Body of pancreas (tissue), 4 donors: ENCODE results near the gene CMIP. TPM values are rescaled to one million over a fixed set of nuclear protein-coding genes. Genes with fewer than 3 reads are reported as not detected.

Experiments
- ATAC-seq: fragments of 150-250 bp; one replicate; pipeline ENCODE4 v1.9.1; 2016
- DNase-seq, 4 donors: peaks; one replicate each; pipeline ENCODE4 v3.0.0-alpha.2; 2019
- H3K27ac ChIP-seq, 4 donors: fragments of 200-600 bp; sonication (generic); 1 replicate in 3 of 4; 2 replicates in 1 of 4; pipeline versions ENCODE4 v1.5.1 to v1.6.1; 2016 to 2019; ENCODE audit warnings: mild to moderate bottlenecking in 1 of 4, mixed read lengths in 1 of 4, moderate library complexity in 1 of 4
- H3K27me3 ChIP-seq, 2 donors: fragments of 200-600 bp; sonication (generic); one replicate each; pipeline ENCODE4 v1.6.0; 2016; ENCODE audit warnings: mild to moderate bottlenecking in 1 of 2
- H3K36me3 ChIP-seq, 2 donors: fragments of 200-600 bp; sonication (generic); replicated peaks in 1 of 2; 2 replicates each; pipeline ENCODE4 v1.5.1; 2016; ENCODE audit warnings: low read depth in 2 of 2; ENCODE audit not compliant: insufficient read depth in 1 of 2
- H3K4me1 ChIP-seq: fragments of 200-600 bp; sonication (generic); one replicate; pipeline ENCODE4 v1.6.0; 2016
- H3K4me3 ChIP-seq, 2 donors: fragments of 200-600 bp; sonication (generic); 1 replicate in 1 of 2; 2 replicates in 1 of 2; pipeline ENCODE4 v1.5.1; 2016 to 2019
- H3K9me3 ChIP-seq, 3 donors: fragments of 200-600 bp; sonication (generic); 1 replicate in 2 of 3; 2 replicates in 1 of 3; pipeline ENCODE4 v1.5.1; 2016
- CTCF ChIP-seq, 7 experiments: fragments of 450-650 bp in 4 of 7; fragments of 200-600 bp in 3 of 7; sonication (generic) in 3 of 7; IDR thresholded peaks; one replicate each; pipeline ENCODE4 v1.5.1; 2016 to 2019; ENCODE audit warnings: antibody characterized with exemption in 7 of 7
- POLR2A ChIP-seq, 3 donors: fragments of 450-650 bp; IDR thresholded peaks; one replicate each; pipeline ENCODE4 v1.6.1; 2016; ENCODE audit warnings: antibody characterized with exemption in 3 of 3, mild to moderate bottlenecking in 2 of 3
- WGBS, 2 donors: methylation state at CpG; one replicate each; pipeline ENCODE4 v1.1.5; 2017; 5-methylcytosine and 5-hydroxymethylcytosine counted together
- intact Hi-C: fragments of 100-400 bp; cut with DNase I; formaldehyde crosslinking; loops from one replicate; pipeline ENCODE4 v1.15.1; 2023
- total RNA-seq, 2 donors: library from RNA; depleted of rRNA; stranded (reverse); fragments of >200 nt; gene quantifications; one replicate each; pipeline ENCODE4 v1.1.0, GENCODE V29; 2016

Gene CMIP
- total RNA-seq, 2 donors from 2014 or later = 18.7 to 18.8 TPM

DNA sequence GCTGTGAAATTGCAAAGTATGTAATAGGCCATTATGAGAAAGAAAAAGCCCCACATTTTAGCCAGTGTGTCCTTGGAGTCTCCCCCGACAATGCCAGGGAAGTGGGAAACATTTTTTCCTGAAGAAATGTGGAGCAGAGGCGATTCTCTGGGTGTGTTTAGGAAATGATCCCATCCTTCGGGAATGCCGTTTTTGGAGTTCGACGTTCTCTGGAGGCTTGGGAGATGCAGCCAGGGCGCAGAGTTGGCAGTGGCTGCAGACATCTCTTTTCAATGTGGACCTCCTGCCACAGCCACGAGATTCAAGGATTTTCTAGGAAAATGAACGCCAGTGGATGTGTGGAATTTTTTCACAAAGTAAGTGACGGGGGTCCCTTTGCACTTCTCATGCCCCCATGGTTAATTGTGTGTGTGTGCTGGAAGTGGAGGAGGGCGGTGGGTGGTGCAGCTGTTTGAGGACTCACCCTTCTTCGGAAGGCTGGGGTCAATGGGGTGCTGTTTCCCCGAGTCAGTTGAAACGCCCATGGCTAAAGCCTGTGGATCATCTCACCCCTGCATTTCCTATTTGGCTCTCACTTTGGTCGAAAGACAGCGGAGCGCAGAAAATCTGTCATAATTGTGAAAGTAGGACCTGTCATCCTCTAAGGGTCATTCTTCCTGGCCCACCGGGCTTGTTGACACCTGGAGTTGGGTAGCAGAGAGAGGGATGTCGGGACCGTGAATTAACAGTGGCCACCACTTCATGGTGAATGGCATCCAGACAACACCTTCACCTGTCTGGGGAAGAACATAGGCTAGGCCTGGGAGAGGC lies 73.2 kb downstream of the CMIP start:
- ATAC-seq (no peak), DNase-seq (no peak)
- Histone ChIP-seq H3K27me3 (no peaks in the 10 kb centered on the region), H3K4me3 (no peak overlapping the region), H3K9me3 (no peaks in the 10 kb centered on the region), H3K4me1 (peaks cover 16% of the 10 kb centered on the region), H3K27ac (no peak overlapping the region), H3K36me3 (no peaks in the 10 kb centered on the region)
- no peak for TF ChIP-seq POLR2A (IDR thresholded peaks at IDR 0.05)
- TF ChIP-seq CTCF (IDR thresholded peaks at IDR 0.05) = no peak
- WGBS, 2 donors = 86 to 90% methylated on average over 20 of the region's 20 CpGs
- intact Hi-C loops = no loop called here

DNA sequence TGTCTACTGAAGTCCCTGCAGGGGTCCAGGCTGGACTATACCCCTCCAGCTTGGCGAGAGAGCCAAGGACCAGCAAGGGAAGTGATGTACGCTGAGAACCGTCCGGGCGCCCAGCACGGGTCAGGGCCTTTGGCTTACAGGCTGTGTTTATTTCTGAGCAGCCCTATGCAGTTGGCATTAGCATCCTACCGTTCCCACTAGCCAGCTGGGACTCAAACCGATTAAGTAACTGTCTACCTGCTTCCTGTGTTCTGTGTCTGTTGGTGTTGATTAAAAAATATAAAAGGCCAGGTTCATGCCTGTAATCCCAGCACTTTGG lies 73.8 kb downstream of the CMIP start:
- intact Hi-C loops = no loop called here
- 85 to 91% methylated on average over 7 to 8 of the region's 8 CpGs for WGBS, 2 donors
- Histone ChIP-seq H3K27ac (no peak overlapping the region), H3K36me3 (no peaks in the 10 kb centered on the region), H3K9me3 (no peaks in the 10 kb centered on the region), H3K4me1 (peaks cover 12% of the 10 kb centered on the region), H3K4me3 (no peak overlapping the region), H3K27me3 (no peaks in the 10 kb centered on the region)
- ATAC-seq (no peak), DNase-seq (no peak)
- no peak for TF ChIP-seq CTCF (IDR thresholded peaks at IDR 0.05)
- TF ChIP-seq POLR2A (IDR thresholded peaks at IDR 0.05) = no peak

- no peaks in the 10 kb centered on the region for H3K9me3 ChIP-seq
- WGBS, 2 donors = 77 to 92% methylated on average over 5 to 9 of the region's 9 CpGs
- H3K4me3 ChIP-seq = no peak overlapping the region
- no peaks in the 10 kb centered on the region for H3K27me3 ChIP-seq
- no peak overlapping the region for H3K27ac ChIP-seq
- ATAC-seq (no peak), DNase-seq (no peak)
- H3K4me1 ChIP-seq = peaks cover 9% of the 10 kb centered on the region
- TF ChIP-seq POLR2A (IDR thresholded peaks at IDR 0.05) = no peak
- no peak for TF ChIP-seq CTCF (IDR thresholded peaks at IDR 0.05)
- H3K36me3 ChIP-seq = no peaks in the 10 kb centered on the region
- intact Hi-C loops = no loop called here
These were observed 74.9 kb downstream of the CMIP start for GRCh38 chr16:81519301-81520150.

- Histone ChIP-seq H3K4me3 (no peak overlapping the region), H3K27ac (no peak overlapping the region), H3K27me3 (no peaks in the 10 kb centered on the region), H3K9me3 (no peaks in the 10 kb centered on the region), H3K4me1 (peaks cover 9% of the 10 kb centered on the region), H3K36me3 (no peaks in the 10 kb centered on the region)
- TF ChIP-seq CTCF (IDR thresholded peaks at IDR 0.05) (no peak), POLR2A (IDR thresholded peaks at IDR 0.05) (no peak)
- DNase-seq (no peak), ATAC-seq (no peak)
- intact Hi-C loops = no loop called here
- 84 to 90% methylated on average over 2 to 4 of the region's 4 CpGs for WGBS, 2 donors
These were observed 75.5 kb downstream of the CMIP start for GRCh38 chr16:81520151-81520470.
